Measurements from ENCODE around the gene CLOCK. TPM values are rescaled to one million over a fixed set of nuclear protein-coding genes. Genes with fewer than 3 reads are reported as not detected.

CLOCK gene
- total RNA-seq, 4 donors from 2014 or later, result 24.5 to 42.6 (median 34.8) TPM

DNA sequence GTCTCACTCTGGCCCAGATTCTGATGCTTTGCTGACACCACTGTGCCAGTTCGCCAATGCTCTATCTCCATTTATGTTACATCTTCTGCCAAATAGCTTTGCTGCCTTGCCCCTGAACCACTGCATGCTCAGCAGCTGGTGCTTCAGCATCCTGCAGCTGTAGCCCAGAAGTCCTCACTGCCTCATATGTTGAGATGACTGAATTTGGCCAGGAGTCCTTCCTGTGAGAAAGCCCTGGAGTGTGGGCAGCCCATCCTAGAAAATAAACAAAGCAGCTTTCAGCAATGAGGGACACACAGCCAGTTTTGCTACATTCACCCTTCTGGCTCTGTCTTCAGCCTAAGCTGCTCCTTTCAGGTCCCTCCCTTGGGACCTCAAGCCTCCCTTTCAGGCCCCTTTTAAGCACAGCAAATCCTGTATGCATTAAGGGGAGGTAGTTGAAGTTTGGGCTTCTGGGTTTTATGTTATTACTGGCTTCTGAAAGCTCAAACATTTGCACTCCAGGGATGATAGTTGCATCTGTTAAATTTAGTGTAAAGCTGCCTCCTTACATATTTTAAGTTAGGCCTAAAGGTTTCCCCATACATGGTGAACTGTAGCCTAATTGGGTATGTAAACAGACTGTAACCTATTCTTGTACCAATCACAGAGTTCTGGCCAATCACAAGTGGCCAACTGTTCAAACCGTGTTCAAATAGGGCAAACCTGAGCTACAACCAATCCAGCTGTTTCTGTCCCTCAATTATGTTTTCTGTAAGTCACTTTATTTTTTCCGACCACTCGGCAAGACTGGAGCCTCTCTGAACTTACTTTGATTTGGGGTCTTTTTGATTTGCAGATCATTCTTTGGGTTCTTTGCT, 153.0 kb downstream of the CLOCK start:
- no peaks in the 10 kb centered on the region for H3K27me3 ChIP-seq
- no peaks in the 10 kb centered on the region for H3K9me3 ChIP-seq
- intact Hi-C loops (cut with DNase I), result loop anchor here (2.0 kb wide), 1 partner anchor 47 kb away; the partner anchor contains the start of gene SRD5A3
- no peak for DNase-seq (ENCODE audit: extremely low spot score)
- WGBS, result 92% methylated on average over 4 of the region's 4 CpGs
- H3K36me3 ChIP-seq, result no peaks in the 10 kb centered on the region
- TF ChIP-seq POLR2AphosphoS5 (IDR thresholded peaks at IDR 0.05), result no peak
- TF ChIP-seq POLR2A (IDR thresholded peaks at IDR 0.05; ENCODE audit: low read depth), result no peak
- no peak for TF ChIP-seq EP300 (IDR thresholded peaks at IDR 0.05)
- TF ChIP-seq CTCF (IDR thresholded peaks at IDR 0.05), result no peak
- H3K27ac ChIP-seq (replicated peaks in 1 of 4), result no peak overlapping the region
- peaks cover 13 to 25% (median 23%) of the 10 kb centered on the region in 4 donors for H3K4me1 ChIP-seq
- no peak overlapping the region for H3K4me3 ChIP-seq

DNA sequence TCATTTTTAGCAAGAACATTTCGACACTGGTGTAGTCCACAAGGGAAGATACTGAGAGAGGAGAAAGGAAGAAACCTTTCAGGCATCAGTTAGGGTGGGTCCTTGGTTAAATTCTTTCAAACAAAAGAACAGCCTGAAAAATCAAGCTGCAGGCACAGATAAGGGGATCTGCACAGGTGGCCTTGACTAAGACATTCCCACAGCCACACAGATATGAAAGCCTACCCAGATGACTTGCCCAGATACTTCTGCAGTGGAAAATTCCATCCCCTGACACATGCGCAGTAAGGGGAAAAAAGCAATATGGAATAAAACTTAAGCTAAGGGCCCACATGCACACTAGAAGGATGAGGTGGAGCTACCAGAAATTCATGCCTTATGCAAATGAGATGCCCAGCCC, 159.9 kb downstream of the CLOCK start:
- Histone ChIP-seq H3K9me3 (no peaks in the 10 kb centered on the region), H3K36me3 (no peaks in the 10 kb centered on the region), H3K27ac (replicated peaks in 1 of 4) (no peak overlapping the region), H3K4me3 (no peak overlapping the region), H3K27me3 (no peaks in the 10 kb centered on the region), H3K4me1 (no peaks in the 10 kb centered on the region)
- 80% methylated on average over 2 of the region's 2 CpGs for WGBS
- TF ChIP-seq POLR2A (IDR thresholded peaks at IDR 0.05; ENCODE audit: low read depth), result no peak
- no peak for TF ChIP-seq CTCF (IDR thresholded peaks at IDR 0.05)
- TF ChIP-seq POLR2AphosphoS5 (IDR thresholded peaks at IDR 0.05), result no peak
- TF ChIP-seq EP300 (IDR thresholded peaks at IDR 0.05), result no peak
- intact Hi-C loops (cut with DNase I), result no loop called here
- no peak for DNase-seq (ENCODE audit: extremely low spot score)

DNA sequence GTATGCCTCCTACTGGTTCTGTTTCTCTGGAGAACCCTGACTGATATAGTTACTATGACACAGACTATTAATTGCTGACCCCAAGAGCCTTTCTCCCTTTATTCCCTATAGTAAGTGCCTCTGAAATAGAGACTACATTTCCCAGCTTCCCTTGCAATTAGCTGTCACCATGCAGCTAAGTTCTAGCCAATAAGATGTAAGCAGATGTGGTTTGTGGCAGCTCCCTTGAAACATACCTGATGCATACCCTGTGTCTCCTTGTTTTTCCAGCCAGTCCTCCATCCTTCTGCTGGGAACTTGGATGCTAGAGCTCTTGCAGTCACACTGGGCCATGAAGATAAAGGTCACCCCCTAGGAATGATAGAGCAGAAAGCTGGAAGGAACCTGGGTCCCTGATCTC, 160.6 kb downstream of the CLOCK start:
- DNase-seq (ENCODE audit: extremely low spot score), result no peak
- Histone ChIP-seq H3K36me3 (no peaks in the 10 kb centered on the region), H3K4me3 (no peak overlapping the region), H3K4me1 (no peaks in the 10 kb centered on the region), H3K9me3 (no peaks in the 10 kb centered on the region), H3K27me3 (no peaks in the 10 kb centered on the region), H3K27ac (replicated peaks in 1 of 4) (no peak overlapping the region)
- no peak for TF ChIP-seq CTCF (IDR thresholded peaks at IDR 0.05)
- no peak for TF ChIP-seq POLR2AphosphoS5 (IDR thresholded peaks at IDR 0.05)
- TF ChIP-seq EP300 (IDR thresholded peaks at IDR 0.05), result no peak
- no peak for TF ChIP-seq POLR2A (IDR thresholded peaks at IDR 0.05; ENCODE audit: low read depth)
- intact Hi-C loops (cut with DNase I), result no loop called here

- intact Hi-C loops (cut with DNase I), result no loop called here
Observed at GRCh38 chr4:55385201-55385649, 161.5 kb downstream of the CLOCK start.

More at GRCh38 chr4:55385201-55385649, 161.5 kb downstream of the CLOCK start:
- H3K36me3 ChIP-seq, result no peaks in the 10 kb centered on the region
- H3K4me3 ChIP-seq, result no peak overlapping the region
- no peaks in the 10 kb centered on the region for H3K9me3 ChIP-seq
- no peaks in the 10 kb centered on the region for H3K27me3 ChIP-seq
- H3K4me1 ChIP-seq, result no peaks in the 10 kb centered on the region
- H3K27ac ChIP-seq (replicated peaks in 1 of 4), result no peak overlapping the region
- DNase-seq (ENCODE audit: extremely low spot score), result no peak
- 75% methylated on average over 3 of the region's 3 CpGs for WGBS
- no peak for TF ChIP-seq POLR2A (IDR thresholded peaks at IDR 0.05; ENCODE audit: low read depth)
- TF ChIP-seq EP300 (IDR thresholded peaks at IDR 0.05), result no peak
- no peak for TF ChIP-seq POLR2AphosphoS5 (IDR thresholded peaks at IDR 0.05)
- TF ChIP-seq CTCF (IDR thresholded peaks at IDR 0.05), result no peak

Data from esophagus muscularis mucosa (tissue), 4 donors.